ENCODE results near the gene QDPR.

QDPR gene

DNA sequence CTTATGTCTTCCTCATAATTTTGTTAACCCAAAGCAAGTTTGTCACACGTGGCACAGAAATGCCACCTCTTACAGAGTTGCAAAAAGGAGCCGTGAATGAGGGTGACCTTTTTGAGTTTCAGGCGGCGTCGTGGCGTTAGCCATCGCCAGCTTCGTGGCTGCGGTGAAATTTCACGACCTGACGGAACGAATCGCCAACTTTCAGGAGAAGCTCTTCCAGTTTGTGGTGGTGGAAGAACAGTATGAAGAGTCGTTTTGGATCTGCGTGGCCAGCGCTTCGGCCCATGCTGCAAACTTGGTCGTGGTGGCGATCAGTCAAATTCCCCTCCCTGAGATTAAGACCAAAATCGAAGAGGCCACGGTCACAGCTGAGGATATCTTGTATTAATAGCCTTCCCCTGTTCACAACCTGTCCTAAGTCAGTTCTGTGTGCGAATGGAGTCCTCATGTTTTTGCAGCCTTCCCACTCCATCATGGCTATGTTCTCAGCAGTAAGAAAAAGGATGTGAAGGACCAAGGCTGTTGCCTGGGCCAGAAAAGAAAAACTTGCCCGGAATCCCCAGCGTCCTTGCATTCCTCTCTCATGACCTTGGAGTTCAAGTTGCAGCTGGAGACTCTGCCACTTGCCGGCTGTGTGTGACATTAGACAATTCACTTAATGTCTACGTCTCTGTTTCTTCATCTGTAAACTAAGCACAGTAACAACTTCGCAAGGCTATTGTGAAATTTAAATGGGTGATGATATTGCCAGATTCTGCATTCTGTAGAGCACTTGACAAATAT is 15.0 kb upstream of the QDPR start:
- no peak overlapping the region for H3K9ac ChIP-seq (ENCODE audit: low read depth, low read length)
- H3K27ac ChIP-seq (ENCODE audit: low read depth, low read length), result no peak overlapping the region
- H3K9me3 ChIP-seq (ENCODE audit: insufficient read depth, low read depth, low read length), result no peaks in the 10 kb centered on the region
- no peaks in the 10 kb centered on the region for H3K4me1 ChIP-seq (ENCODE audit: insufficient read depth, low read length)
- H3K27me3 ChIP-seq (ENCODE audit: insufficient read depth, low read length), result no peaks in the 10 kb centered on the region
- WGBS, result 91% methylated on average over 26 of the region's 27 CpGs
- no peaks in the 10 kb centered on the region for H3K36me3 ChIP-seq (ENCODE audit: insufficient read depth, low read length)
- no peak overlapping the region for H3K4me3 ChIP-seq (ENCODE audit: low read length)

DNA sequence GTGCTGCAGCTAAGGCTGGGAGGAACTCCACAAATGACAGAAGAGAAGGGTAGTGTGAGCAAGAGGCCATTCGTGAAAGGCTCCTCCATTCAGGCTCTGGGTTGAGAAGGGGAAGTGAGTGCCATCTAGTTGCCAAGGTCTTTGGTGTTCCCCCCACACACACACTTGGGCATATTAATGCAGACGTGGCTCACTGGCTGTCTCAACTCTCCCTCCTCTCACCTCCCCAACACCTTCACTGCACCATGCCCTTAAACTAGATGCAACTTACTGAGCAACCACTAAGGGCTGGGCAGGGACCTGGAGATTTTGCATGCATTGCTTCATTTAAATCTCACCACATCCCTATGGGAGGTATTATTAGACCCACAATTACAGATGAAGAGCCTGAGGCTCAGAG is 11.8 kb upstream of the QDPR start:
- H3K9ac ChIP-seq (ENCODE audit: low read depth, low read length), result no peak overlapping the region
- no peak overlapping the region for H3K27ac ChIP-seq (ENCODE audit: low read depth, low read length)
- no peaks in the 10 kb centered on the region for H3K9me3 ChIP-seq (ENCODE audit: insufficient read depth, low read depth, low read length)
- WGBS, result 61% methylated on average over 2 of the region's 2 CpGs
- no peak overlapping the region for H3K4me3 ChIP-seq (ENCODE audit: low read length)
- H3K36me3 ChIP-seq (ENCODE audit: insufficient read depth, low read length), result no peaks in the 10 kb centered on the region
- no peaks in the 10 kb centered on the region for H3K4me1 ChIP-seq (ENCODE audit: insufficient read depth, low read length)
- H3K27me3 ChIP-seq (ENCODE audit: insufficient read depth, low read length), result no peaks in the 10 kb centered on the region

GRCh38 chr4:17521595-17521994 is 9.7 kb upstream of the QDPR start:
- Histone ChIP-seq H3K27me3 (ENCODE audit: insufficient read depth, low read length) (no peaks in the 10 kb centered on the region), H3K36me3 (ENCODE audit: insufficient read depth, low read length) (no peaks in the 10 kb centered on the region), H3K9me3 (ENCODE audit: insufficient read depth, low read depth, low read length) (no peaks in the 10 kb centered on the region), H3K9ac (ENCODE audit: low read depth, low read length) (no peak overlapping the region), H3K27ac (ENCODE audit: low read depth, low read length) (no peak overlapping the region), H3K4me1 (ENCODE audit: insufficient read depth, low read length) (peaks cover 15% of the 10 kb centered on the region), H3K4me3 (ENCODE audit: low read length) (no peak overlapping the region)
- WGBS, result 96% methylated on average over 4 of the region's 5 CpGs

DNA sequence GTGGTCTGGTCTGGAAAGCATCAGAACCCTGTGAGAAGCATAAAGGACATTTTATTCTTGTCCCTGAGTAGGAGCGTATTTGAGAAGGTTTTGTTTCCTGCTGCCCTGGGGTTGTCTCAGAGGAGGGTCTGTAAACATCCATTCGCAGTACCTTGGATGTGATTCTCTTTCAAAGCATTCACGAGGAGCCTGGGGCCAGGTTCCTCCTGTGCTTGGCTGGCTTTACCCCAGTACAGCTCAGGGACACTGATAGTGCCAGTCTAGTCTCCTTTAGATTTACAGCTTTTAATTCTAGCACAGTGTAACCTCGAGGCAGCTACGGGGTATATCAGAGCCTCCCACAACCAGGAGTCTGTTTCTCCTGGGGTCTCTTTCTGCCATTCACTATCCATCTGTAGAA is 5.8 kb upstream of the QDPR start:
- Histone ChIP-seq H3K9me3 (ENCODE audit: insufficient read depth, low read depth, low read length) (no peaks in the 10 kb centered on the region), H3K9ac (ENCODE audit: low read depth, low read length) (no peak overlapping the region), H3K4me3 (ENCODE audit: low read length) (0 out of 2 replicates have a peak overlapping the region, but pooled peaks have one; percentile 3), H3K27ac (ENCODE audit: low read depth, low read length) (peak overlapping the region; percentile 17; the same call in 1 of the 2 replicates), H3K27me3 (ENCODE audit: insufficient read depth, low read length) (peaks cover 6% of the 10 kb centered on the region; the same call in 1 of the 2 replicates), H3K4me1 (ENCODE audit: insufficient read depth, low read length) (peaks cover 20% of the 10 kb centered on the region), H3K36me3 (ENCODE audit: insufficient read depth, low read length) (no peaks in the 10 kb centered on the region)
- 31% methylated on average over 5 of the region's 5 CpGs for WGBS

- 11% methylated on average over 1 of the region's 1 CpG for WGBS
- H3K4me3 ChIP-seq (ENCODE audit: low read length), result no peak overlapping the region
- H3K27ac ChIP-seq (ENCODE audit: low read depth, low read length), result no peak overlapping the region
- no peaks in the 10 kb centered on the region for H3K36me3 ChIP-seq (ENCODE audit: insufficient read depth, low read length)
- H3K9me3 ChIP-seq (ENCODE audit: insufficient read depth, low read depth, low read length), result no peaks in the 10 kb centered on the region
- H3K27me3 ChIP-seq (ENCODE audit: insufficient read depth, low read length), result peaks cover 7% of the 10 kb centered on the region; the same call in 1 of the 2 replicates
- H3K4me1 ChIP-seq (ENCODE audit: insufficient read depth, low read length), result peaks cover 20% of the 10 kb centered on the region
- no peak overlapping the region for H3K9ac ChIP-seq (ENCODE audit: low read depth, low read length)
These were observed 5.1 kb upstream of the QDPR start for GRCh38 chr4:17516980-17517379.

DNA sequence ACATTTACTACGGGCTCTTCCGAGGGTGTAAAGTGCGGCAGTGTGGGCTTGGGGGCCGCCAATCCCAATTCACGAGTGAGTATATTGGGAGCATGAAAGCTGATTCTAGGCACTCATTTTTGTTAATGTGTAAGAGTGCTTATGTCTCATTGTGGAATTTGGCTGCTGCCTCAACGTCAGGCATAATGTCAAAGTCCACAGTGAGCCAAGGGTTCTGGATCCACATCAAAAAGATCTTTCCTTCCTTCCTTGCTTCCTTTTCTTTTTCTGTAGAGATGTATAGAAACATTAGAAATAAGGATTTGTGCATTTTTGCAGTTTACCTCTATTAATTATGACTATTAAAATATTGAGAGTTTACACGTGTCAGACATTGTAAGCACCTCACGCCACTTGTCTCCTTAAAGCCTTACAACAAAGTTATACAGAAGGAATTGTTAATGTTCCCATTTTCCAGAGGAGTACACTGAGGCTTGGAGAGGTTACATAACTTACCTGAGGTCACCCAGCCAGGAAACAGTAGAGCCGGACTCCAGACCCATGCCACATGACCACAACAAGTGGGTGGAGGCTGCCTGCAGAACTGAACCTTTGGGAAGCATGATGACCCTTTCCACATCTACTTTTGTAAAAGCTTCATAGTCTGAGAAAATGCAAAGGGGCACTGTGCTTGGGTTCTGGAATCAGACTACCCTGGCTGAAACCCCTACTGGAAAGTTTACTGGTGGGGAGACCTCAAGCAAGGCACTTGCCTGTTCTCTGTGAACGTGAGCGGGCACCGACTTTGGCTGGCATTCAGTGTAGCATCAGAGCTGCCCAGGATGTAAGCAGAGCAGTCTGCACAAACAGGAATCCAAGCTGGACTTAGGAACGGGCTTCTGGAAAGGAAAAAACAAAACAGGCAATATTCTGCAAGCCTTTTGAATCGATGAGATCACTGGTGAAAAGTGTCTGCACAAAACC is 3.8 kb upstream of the QDPR start:
- H3K27ac ChIP-seq (ENCODE audit: low read depth, low read length), result no peak overlapping the region
- no peak overlapping the region for H3K9ac ChIP-seq (ENCODE audit: low read depth, low read length)
- peaks cover 22% of the 10 kb centered on the region for H3K4me1 ChIP-seq (ENCODE audit: insufficient read depth, low read length)
- H3K4me3 ChIP-seq (ENCODE audit: low read length), result no peak overlapping the region
- H3K36me3 ChIP-seq (ENCODE audit: insufficient read depth, low read length), result no peaks in the 10 kb centered on the region
- peaks cover 12% of the 10 kb centered on the region; the same call in 1 of the 2 replicates for H3K27me3 ChIP-seq (ENCODE audit: insufficient read depth, low read length)
- H3K9me3 ChIP-seq (ENCODE audit: insufficient read depth, low read depth, low read length), result no peaks in the 10 kb centered on the region
- WGBS, result 94% methylated on average over 12 of the region's 14 CpGs

GRCh38 chr4:17514865-17515264 is 3.0 kb upstream of the QDPR start, which contains the start of gene CLRN2:
Gene CLRN2, plus strand, starts transcription at chr4:17515165. Its CDS starts 102 bp downstream, at chr4:17515267.
- peaks cover 12% of the 10 kb centered on the region; the same call in 1 of the 2 replicates for H3K27me3 ChIP-seq (ENCODE audit: insufficient read depth, low read length)
- WGBS, result 91% methylated on average over 9 of the region's 9 CpGs
- H3K4me3 ChIP-seq (ENCODE audit: low read length), result no peak within 1 kb of the TSS
- no peak within 1 kb of the TSS for H3K9ac ChIP-seq (ENCODE audit: low read depth, low read length)
- no peaks in the 10 kb centered on the region for H3K9me3 ChIP-seq (ENCODE audit: insufficient read depth, low read depth, low read length)
- H3K27ac ChIP-seq (ENCODE audit: low read depth, low read length), result no peak within 1 kb of the TSS
- H3K36me3 ChIP-seq (ENCODE audit: insufficient read depth, low read length), result no peaks in the 10 kb centered on the region
- peaks cover 24% of the 10 kb centered on the region for H3K4me1 ChIP-seq (ENCODE audit: insufficient read depth, low read length)

GRCh38 chr4:17512973-17513665 is 1.2 kb upstream of the QDPR start:
- no peak overlapping the region for H3K27ac ChIP-seq (ENCODE audit: low read depth, low read length)
- H3K4me1 ChIP-seq (ENCODE audit: insufficient read depth, low read length), result peaks cover 24% of the 10 kb centered on the region
- H3K27me3 ChIP-seq (ENCODE audit: insufficient read depth, low read length), result peaks cover 12% of the 10 kb centered on the region; the same call in 1 of the 2 replicates
- H3K9ac ChIP-seq (ENCODE audit: low read depth, low read length), result no peak overlapping the region
- no peak overlapping the region for H3K4me3 ChIP-seq (ENCODE audit: low read length)
- no peaks in the 10 kb centered on the region for H3K9me3 ChIP-seq (ENCODE audit: insufficient read depth, low read depth, low read length)
- 88% methylated on average over 5 of the region's 5 CpGs for WGBS
- H3K36me3 ChIP-seq (ENCODE audit: insufficient read depth, low read length), result peaks cover 10% of the 10 kb centered on the region

DNA sequence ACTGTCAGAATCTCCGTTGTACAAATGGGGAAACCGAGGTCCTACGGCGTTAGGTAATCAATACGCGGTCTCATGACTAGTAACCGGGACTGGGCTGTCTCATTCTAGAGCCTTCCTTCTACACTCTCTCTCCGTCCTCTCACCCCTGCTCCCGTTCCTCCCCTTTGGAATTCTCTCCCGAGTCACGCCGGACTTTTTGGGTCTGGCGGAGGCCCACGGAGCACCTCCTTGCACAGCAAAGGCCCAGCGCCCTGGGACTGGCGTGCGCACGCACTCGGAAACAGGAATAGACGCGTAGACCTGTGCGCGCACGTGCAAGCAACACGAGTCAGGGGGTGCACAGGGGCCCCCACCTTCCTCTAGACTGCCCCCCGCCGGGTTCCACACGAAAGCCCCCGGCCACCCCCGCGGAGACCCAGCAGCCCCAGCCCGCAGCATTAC is 361 bp downstream of the QDPR start:
- peaks cover 12% of the 10 kb centered on the region; the same call in 1 of the 2 replicates for H3K27me3 ChIP-seq (ENCODE audit: insufficient read depth, low read length)
- H3K4me3 ChIP-seq (ENCODE audit: low read length), result peak overlapping the region; percentile 67
- WGBS, result 2% methylated on average over 32 of the region's 32 CpGs
- peaks cover 14% of the 10 kb centered on the region for H3K36me3 ChIP-seq (ENCODE audit: insufficient read depth, low read length)
- no peak overlapping the region for H3K27ac ChIP-seq (ENCODE audit: low read depth, low read length)
- H3K9ac ChIP-seq (ENCODE audit: low read depth, low read length), result peak overlapping the region; percentile 65
- H3K4me1 ChIP-seq (ENCODE audit: insufficient read depth, low read length), result peaks cover 10% of the 10 kb centered on the region
- no peaks in the 10 kb centered on the region for H3K9me3 ChIP-seq (ENCODE audit: insufficient read depth, low read depth, low read length)

GRCh38 chr4:17511051-17511450 is 839 bp downstream of the QDPR start:
- peak overlapping the region; percentile 67 for H3K4me3 ChIP-seq (ENCODE audit: low read length)
- H3K27ac ChIP-seq (ENCODE audit: low read depth, low read length), result no peak overlapping the region
- H3K4me1 ChIP-seq (ENCODE audit: insufficient read depth, low read length), result peaks cover 10% of the 10 kb centered on the region
- peaks cover 12% of the 10 kb centered on the region; the same call in 1 of the 2 replicates for H3K27me3 ChIP-seq (ENCODE audit: insufficient read depth, low read length)
- peaks cover 14% of the 10 kb centered on the region for H3K36me3 ChIP-seq (ENCODE audit: insufficient read depth, low read length)
- 7% methylated on average over 9 of the region's 9 CpGs for WGBS
- no peaks in the 10 kb centered on the region for H3K9me3 ChIP-seq (ENCODE audit: insufficient read depth, low read depth, low read length)
- H3K9ac ChIP-seq (ENCODE audit: low read depth, low read length), result no peak overlapping the region
